Thymus (tissue), 11 donors: ENCODE measurements around the gene WEE1. TPM values are rescaled to one million over a fixed set of nuclear protein-coding genes. Genes with fewer than 3 reads are reported as not detected.
"Not testable (repeated sequence)": the region's sequence is repeated elsewhere in the genome, so short reads cannot be mapped to it uniquely, and the experiment has no call there.

Experiments
- DNase-seq, 9 donors: peaks; one replicate each; pipeline ENCODE4 v3.0.0-alpha.2; 2013; ENCODE audit warnings: low spot score in 9 of 9, low read depth in 6 of 9, missing footprints in 1 of 9
- H3K27ac ChIP-seq, 2 donors: one replicate each; pipeline ENCODE4 v1.5.1; 2013; ENCODE audit warnings: control low read depth in 1 of 2, low read depth in 1 of 2, low read length in 1 of 2, mild to moderate bottlenecking in 1 of 2, moderate library complexity in 1 of 2
- H3K27me3 ChIP-seq, 2 donors: one replicate each; pipeline ENCODE4 v1.5.1; 2013; ENCODE audit warnings: low read length in 1 of 2; ENCODE audit not compliant: control insufficient read depth in 2 of 2, insufficient read depth in 1 of 2
- H3K36me3 ChIP-seq, 2 donors: one replicate each; pipeline ENCODE4 v1.5.1; 2013; ENCODE audit warnings: low read length in 1 of 2, mild to moderate bottlenecking in 1 of 2, moderate library complexity in 1 of 2; ENCODE audit not compliant: control insufficient read depth in 2 of 2, insufficient read depth in 2 of 2
- H3K4me1 ChIP-seq, 2 donors: one replicate each; pipeline ENCODE4 v1.5.1; 2013; ENCODE audit warnings: low read length in 2 of 2; ENCODE audit not compliant: control insufficient read depth in 2 of 2, insufficient read depth in 2 of 2
- H3K4me3 ChIP-seq, 2 donors: one replicate each; pipeline ENCODE4 v1.5.1; 2013; ENCODE audit warnings: low read length in 2 of 2, control low read depth in 1 of 2, mild to moderate bottlenecking in 1 of 2
- H3K9me3 ChIP-seq, 2 donors: one replicate each; pipeline ENCODE4 v1.5.1; 2013; ENCODE audit warnings: low read length in 1 of 2, mild to moderate bottlenecking in 1 of 2; ENCODE audit not compliant: control insufficient read depth in 2 of 2, insufficient read depth in 1 of 2
- WGBS: extraction: QIAGEN DNeasy Blood & Tissue Kit; methylation state at CpG from one replicate; pipeline ENCODE4 v1.1.7; 2013; 5-methylcytosine and 5-hydroxymethylcytosine counted together
- polyA plus RNA-seq: library from polyadenylated mRNA; stranded (reverse); fragments of 200-250 nt; gene quantifications from one replicate; pipeline ENCODE4 v1.2.3, GENCODE V29; 2013
- total RNA-seq: library from RNA; stranded (reverse); fragments of 120-200 nt; gene quantifications from one replicate; pipeline ENCODE4 v1.2.4, GENCODE V29; 2013
- donor health status: healthy.

WEE1 gene
- total and polyA plus RNA-seq, 2 donors: 10.9 to 35.5 TPM

GRCh38 chr11:9600644-9601036, 27.2 kb downstream of the WEE1 start:
- no peaks in the 10 kb centered on the region for H3K27me3 ChIP-seq
- DNase-seq: no peak
- 99% methylated on average over 4 of the region's 4 CpGs for WGBS
- H3K4me3 ChIP-seq: no peak overlapping the region
- H3K36me3 ChIP-seq: no peaks in the 10 kb centered on the region
- peaks cover 0 to 1% of the 10 kb centered on the region in 2 donors for H3K9me3 ChIP-seq
- no peak overlapping the region for H3K27ac ChIP-seq
- H3K4me1 ChIP-seq: peaks cover 5 to 18% of the 10 kb centered on the region in 2 donors

GRCh38 chr11:9601037-9601875, 27.8 kb downstream of the WEE1 start:
- DNase-seq: peak in 7 of 9 donors; percentile 30 to 81 (median 47)
- Histone ChIP-seq H3K4me1 (peaks cover 5 to 18% of the 10 kb centered on the region in 2 donors), H3K4me3 (peak overlapping the region; percentile 6 to 22), H3K9me3 (peaks cover 0 to 1% of the 10 kb centered on the region in 2 donors), H3K36me3 (no peaks in the 10 kb centered on the region), H3K27ac (peak overlapping the region; percentile 14 to 83), H3K27me3 (no peaks in the 10 kb centered on the region)
- 15% methylated on average over 7 of the region's 7 CpGs for WGBS

DNA sequence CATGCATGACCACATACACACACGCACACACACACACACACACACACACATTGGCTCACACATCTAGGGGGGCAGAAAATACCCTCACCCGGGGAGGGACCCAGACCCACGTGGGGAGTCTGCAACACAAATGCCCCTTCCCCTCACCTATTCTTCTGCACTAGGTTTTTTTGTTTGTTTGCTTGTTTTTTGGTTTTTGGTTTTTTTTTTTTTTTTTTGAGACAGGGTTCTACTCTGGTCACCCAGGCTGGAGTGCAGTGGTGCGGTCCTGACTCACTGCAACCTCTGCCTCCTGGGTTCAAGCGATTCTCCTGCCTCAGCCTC, 28.4 kb downstream of the WEE1 start:
- no peaks in the 10 kb centered on the region for H3K36me3 ChIP-seq
- no peak for DNase-seq
- no peak overlapping the region for H3K4me3 ChIP-seq
- peaks cover 0 to 1% of the 10 kb centered on the region in 2 donors for H3K9me3 ChIP-seq
- H3K27me3 ChIP-seq: no peaks in the 10 kb centered on the region
- 47% methylated on average over 5 of the region's 5 CpGs for WGBS
- H3K27ac ChIP-seq: peak overlapping the region in 1 of 2 donors; percentile 14
- peaks cover 5 to 18% of the 10 kb centered on the region in 2 donors for H3K4me1 ChIP-seq

DNA sequence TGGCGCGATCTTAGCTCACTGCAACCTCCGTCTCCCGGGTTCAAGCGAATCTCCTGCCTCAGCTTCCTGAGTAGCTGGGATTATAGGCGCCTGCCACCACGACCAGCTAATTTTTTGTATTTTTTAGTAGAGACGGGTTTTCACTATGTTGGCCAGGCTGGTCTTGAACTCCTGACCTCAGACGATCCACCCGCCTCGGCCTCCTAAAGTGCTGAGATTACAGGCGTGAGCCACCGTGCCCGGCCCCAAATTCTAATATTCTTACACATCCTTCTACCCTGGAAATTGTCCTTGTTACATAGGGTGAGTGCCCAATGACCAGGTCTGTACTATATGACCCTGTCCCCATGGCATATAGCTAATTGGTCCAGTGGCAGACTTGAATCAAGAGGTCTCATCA, 29.7 kb downstream of the WEE1 start:
- H3K27ac ChIP-seq: not testable (repeated sequence)
- 98% methylated on average over 14 of the region's 14 CpGs for WGBS

DNA sequence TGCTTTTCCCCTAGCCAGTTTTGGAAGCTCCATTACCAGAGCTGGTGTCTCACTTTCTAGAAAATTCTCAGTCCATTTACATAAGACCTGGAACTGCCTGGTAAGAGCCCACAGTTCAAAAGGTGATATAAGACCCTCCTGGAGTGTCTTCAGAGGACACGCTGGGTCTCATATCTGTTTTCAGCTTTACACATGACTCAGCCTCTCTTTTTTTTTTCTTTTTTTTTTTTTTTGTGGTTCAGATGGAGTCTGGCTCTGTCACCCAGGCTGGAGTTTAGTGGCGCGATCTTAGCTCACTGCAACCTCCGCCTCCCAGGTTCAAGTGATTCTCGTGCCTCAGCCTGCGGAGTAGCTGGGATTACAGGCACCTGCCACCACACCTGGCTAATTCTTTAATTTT, 30.7 kb downstream of the WEE1 start:
- Histone ChIP-seq H3K36me3 (no peaks in the 10 kb centered on the region), H3K27ac (no peak overlapping the region), H3K27me3 (no peaks in the 10 kb centered on the region), H3K4me1 (peaks cover 5 to 18% of the 10 kb centered on the region in 2 donors), H3K4me3 (no peak overlapping the region), H3K9me3 (peaks cover 0 to 1% of the 10 kb centered on the region in 2 donors)
- peak in 1 of 9 donors; percentile 16 for DNase-seq
- 51% methylated on average over 6 of the region's 6 CpGs for WGBS

More for the DNA sequence above, 29.7 kb downstream of the WEE1 start:
- not testable (repeated sequence) for H3K4me3 ChIP-seq, H3K36me3 ChIP-seq, H3K9me3 ChIP-seq, H3K27me3 ChIP-seq, DNase-seq
- H3K4me1 ChIP-seq: peaks cover 5 to 18% of the 10 kb centered on the region in 2 donors

- DNase-seq: no peak
- H3K9me3 ChIP-seq: peaks cover 0 to 1% of the 10 kb centered on the region in 2 donors
- no peak overlapping the region for H3K4me3 ChIP-seq
- H3K27me3 ChIP-seq: no peaks in the 10 kb centered on the region
- peaks cover 5 to 15% of the 10 kb centered on the region in 2 donors for H3K4me1 ChIP-seq
- H3K36me3 ChIP-seq: no peaks in the 10 kb centered on the region
- WGBS: 99% methylated on average over 5 of the region's 5 CpGs
- no peak overlapping the region for H3K27ac ChIP-seq
These were observed 32.3 kb downstream of the WEE1 start for GRCh38 chr11:9605742-9606141.

DNA sequence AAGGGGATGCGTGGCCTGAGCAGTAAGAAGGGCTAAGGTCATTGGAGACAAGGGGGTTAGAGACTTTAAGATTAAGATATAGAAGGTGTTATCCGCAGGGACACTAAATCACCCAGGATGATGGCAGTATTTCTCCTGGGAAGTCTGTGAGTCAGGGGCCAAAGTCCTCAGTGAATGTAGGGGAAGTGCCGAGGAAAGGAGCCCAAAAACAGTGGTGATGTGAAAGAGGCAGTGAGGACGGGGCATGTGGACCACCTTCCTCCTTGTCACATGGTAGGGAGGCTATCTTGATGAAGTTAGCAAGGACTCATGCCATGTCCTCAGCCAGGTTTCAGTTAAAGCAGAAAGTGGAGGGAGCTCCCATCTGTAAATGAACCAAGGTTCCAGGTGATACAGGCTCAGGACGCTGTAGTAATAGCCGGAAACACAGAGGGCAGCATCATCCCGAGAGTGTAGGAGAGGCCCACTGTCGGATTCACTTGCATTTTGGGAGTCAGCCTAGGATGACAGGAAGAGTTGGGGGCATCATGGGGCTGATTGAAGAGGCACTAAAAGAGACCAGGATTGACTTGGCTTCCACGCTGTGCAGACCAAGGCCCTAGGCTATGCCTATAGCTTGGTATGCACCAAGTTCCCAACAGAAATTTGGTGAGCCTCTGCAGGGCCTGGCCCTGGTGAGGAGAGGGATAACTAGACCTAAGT, 33.5 kb downstream of the WEE1 start:
- no peak for DNase-seq
- WGBS: 91% methylated on average over 9 of the region's 9 CpGs

GRCh38 chr11:9607511-9607899, 34.0 kb downstream of the WEE1 start:
- no peak for DNase-seq
- Histone ChIP-seq H3K4me3 (no peak overlapping the region), H3K36me3 (no peaks in the 10 kb centered on the region), H3K4me1 (peaks cover 0 to 5% of the 10 kb centered on the region in 2 donors), H3K9me3 (no peaks in the 10 kb centered on the region), H3K27me3 (no peaks in the 10 kb centered on the region), H3K27ac (no peak overlapping the region)
- 91% methylated on average over 3 of the region's 3 CpGs for WGBS

More for the DNA sequence above, 33.5 kb downstream of the WEE1 start:
- Histone ChIP-seq H3K27me3 (no peaks in the 10 kb centered on the region), H3K9me3 (no peaks in the 10 kb centered on the region), H3K4me3 (no peak overlapping the region), H3K27ac (no peak overlapping the region), H3K36me3 (no peaks in the 10 kb centered on the region), H3K4me1 (peaks cover 0 to 5% of the 10 kb centered on the region in 2 donors)
